ENCODE results near the gene ARHGAP19.
"Not testable (repeated sequence)": the region's sequence is repeated elsewhere in the genome, so short reads cannot be mapped to it uniquely, and the experiment has no call there.

The ARHGAP19 gene

DNA sequence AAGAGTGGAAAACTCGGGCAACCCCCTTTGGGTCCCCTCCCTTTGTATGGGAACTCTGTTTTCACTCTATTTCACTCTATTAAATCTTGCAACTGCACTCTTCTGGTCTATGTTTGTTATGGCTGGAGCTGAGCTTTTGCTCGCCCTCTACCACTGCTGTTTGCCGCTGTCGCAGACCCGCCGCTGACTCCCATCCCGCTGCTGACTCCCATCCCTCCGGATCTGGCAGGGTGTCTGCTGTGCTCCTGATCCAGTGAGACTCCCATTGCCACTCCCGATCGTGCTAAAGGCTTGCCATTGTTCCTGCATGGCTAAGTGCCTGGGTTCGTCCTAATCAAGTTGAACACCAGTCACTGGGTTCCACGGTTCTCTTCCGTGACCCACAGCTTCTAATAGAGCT lies 2.4 kb downstream of the ARHGAP19 start:
- in situ Hi-C loops (cut with MboI; ENCODE audit: low sequenced_read_pairs), result not testable (repeated sequence)

GRCh38 chr10:97280783-97281182 lies 11.7 kb downstream of the ARHGAP19 start:
- in situ Hi-C loops (cut with MboI; ENCODE audit: low sequenced_read_pairs), result no loop called here

DNA sequence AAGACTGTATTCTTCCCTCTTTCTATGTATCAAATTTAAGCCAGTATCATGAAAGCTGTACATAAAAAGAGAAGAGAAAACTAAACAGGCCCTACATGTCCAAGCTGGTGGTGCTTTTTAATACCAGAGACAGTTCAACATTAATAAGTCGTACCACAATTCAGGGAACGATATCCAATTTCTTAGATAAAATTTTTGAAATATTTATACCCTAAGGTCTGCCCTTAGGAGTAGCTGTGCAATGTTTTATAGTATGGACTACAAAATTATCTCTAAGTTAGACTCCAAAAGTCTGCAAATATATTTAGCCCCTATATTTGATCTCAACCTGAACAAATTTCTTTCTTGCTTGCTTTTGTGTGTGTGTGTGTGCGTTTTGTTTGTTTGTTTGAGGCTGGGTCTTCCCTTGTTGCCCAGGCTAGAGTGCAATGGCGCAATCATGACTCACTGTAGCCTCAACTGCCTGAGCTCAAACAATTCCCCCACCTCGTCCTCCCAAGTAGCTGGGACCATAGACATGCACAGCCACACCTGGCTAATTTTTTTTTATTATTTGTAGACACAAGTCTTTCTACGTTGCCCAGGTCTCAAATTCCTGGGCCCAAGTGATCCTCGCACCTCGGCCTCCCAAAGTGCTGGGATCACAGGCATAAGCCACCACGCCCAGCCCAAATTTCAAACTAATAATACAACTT lies 13.2 kb downstream of the ARHGAP19 start:
- in situ Hi-C loops (cut with MboI; ENCODE audit: low sequenced_read_pairs), result no loop called here

DNA sequence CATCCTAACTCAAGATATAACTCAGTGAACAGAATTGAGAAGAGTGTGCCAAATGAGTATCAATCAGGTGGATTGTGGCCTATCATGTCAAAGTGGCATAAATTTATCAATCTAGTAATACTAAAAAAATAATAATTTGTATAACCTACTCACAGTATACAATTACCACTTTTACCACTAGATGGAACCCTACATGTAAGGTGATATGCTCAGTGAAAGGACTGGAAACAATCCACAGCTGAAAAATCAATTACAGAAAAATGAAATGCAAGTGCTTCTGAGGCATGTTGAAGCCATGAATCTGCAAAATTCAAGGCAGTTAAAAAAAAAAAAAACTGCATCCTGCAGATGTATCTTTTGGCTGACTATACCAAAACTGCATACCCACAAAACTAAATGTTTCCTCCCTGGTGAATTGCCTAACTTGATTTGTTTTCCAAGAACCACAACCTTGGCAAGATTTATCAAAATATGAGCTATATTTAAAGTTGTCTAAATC lies 13.9 kb downstream of the ARHGAP19 start:
- in situ Hi-C loops (cut with MboI; ENCODE audit: low sequenced_read_pairs), result no loop called here

- in situ Hi-C loops (cut with MboI; ENCODE audit: low sequenced_read_pairs), result no loop called here
Observed at GRCh38 chr10:97277551-97277950, 14.9 kb downstream of the ARHGAP19 start.

GRCh38 chr10:97274828-97275227 lies 17.6 kb downstream of the ARHGAP19 start:
- in situ Hi-C loops (cut with MboI; ENCODE audit: low sequenced_read_pairs), result no loop called here

DNA sequence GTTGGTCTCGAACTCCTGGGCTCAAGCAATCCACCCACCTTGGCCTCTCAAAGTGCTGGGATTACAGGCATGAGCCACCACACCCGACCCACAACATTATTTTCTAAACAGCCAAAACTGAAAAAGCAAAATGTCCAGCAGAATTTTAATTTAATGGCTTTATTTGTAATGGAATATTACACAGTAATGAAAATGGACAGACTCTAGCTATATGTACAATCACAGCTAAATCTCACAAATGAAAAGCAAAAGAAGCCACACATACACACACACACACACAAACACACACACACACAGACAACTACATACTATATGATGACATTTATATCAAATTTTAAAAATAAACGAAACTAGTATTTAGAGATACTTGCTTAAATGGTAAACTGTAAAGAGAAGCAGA lies 18.7 kb downstream of the ARHGAP19 start:
- in situ Hi-C loops (cut with MboI; ENCODE audit: low sequenced_read_pairs), result no loop called here

DNA sequence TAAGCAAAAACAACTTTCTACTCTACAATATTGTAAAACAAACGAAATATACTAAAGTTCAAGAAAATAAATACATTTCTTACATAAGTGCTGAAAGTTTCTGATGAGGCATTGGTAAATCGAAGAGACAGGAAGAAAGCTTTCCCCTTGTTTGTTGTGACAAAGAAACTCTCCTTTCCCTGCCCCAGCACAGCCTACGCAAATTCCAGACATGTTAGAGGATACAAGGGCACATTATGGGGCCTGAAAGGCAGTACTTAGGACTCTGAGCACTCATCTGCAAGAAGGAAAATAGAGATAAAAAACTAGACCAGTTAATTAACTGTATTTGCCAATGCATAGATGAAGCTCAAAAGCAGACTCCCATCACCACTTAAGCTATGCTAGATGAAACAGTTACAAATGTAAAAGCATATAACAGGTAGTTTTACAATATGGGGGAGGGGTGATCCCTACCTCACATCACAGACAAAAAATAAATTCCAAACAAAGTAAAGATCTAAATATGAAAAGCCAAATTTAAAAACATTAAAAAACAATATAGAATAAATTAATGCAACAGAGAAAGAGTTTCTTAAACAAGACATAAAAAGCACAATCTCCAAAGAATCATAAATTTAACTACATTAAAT lies 21.8 kb downstream of the ARHGAP19 start:
- in situ Hi-C loops (cut with MboI; ENCODE audit: low sequenced_read_pairs), result no loop called here

DNA sequence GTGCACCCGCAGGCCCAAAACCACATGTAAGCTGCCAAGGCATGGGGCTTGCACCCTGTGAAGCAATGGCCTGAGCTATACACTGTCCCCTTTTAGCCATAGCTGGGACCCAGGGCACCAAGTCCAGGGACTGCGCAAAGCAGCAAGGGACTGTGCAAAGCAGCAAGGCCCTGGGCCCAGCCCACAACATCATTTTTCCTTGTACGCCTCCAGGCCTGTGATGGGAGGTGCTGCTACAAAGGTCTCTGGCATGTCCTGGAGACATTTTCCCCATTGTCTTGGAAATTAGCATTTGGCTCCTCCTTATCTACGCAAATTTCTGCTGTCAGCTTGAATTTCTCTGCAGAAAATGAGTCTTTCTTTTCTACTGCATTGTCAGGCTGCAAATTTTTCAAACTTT lies 24.8 kb downstream of the ARHGAP19 start:
- in situ Hi-C loops (cut with MboI; ENCODE audit: low sequenced_read_pairs), result no loop called here

- in situ Hi-C loops (cut with MboI; ENCODE audit: low sequenced_read_pairs), result not testable (repeated sequence)
Observed at GRCh38 chr10:97265095-97265494, 27.3 kb downstream of the ARHGAP19 start.

DNA sequence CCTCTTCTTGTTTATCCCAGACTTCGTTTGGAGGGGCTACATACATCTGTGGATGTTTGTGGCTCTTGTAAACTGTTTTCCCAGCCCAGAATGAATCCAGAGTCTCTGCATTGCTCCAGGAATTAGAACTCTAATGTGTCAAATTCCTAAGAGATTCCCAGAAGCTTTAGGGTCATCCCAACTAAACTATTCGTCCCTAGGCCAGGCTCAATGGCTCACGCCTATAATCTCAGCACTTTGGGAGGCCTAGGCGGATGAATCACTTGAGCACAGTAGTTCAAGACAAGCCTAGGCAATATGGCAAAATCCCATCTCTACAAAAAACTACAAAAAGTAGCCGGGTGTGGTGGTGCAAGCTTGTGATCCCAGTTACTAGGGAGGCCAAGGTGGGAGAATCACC lies 28.5 kb downstream of the ARHGAP19 start:
- in situ Hi-C loops (cut with MboI; ENCODE audit: low sequenced_read_pairs), result no loop called here

GRCh38 chr10:97261656-97262055 lies 30.8 kb downstream of the ARHGAP19 start:
- in situ Hi-C loops (cut with MboI; ENCODE audit: low sequenced_read_pairs), result no loop called here

DNA sequence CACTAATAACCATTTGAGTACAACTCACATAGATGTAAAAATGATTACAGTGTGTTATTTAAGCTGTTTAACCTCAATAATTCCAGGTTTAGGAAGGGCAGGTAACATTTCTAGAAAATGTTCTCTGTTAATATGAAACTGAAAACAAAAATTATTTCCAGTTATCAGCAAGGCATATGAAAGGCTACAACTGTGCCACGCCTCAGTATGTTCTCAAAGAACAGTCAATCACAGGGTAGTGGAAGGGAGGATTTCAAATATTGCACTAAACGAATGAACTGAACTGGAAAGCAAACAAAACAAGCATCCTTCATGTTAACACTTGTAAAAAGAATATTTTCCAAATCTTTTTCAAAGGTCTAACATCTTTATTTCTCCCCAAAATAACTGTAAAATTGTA lies 31.3 kb downstream of the ARHGAP19 start:
- in situ Hi-C loops (cut with MboI; ENCODE audit: low sequenced_read_pairs), result no loop called here

- in situ Hi-C loops (cut with MboI; ENCODE audit: low sequenced_read_pairs), result no loop called here
Observed at GRCh38 chr10:97259119-97259518, 33.3 kb downstream of the ARHGAP19 start.

- in situ Hi-C loops (cut with MboI; ENCODE audit: low sequenced_read_pairs), result no loop called here
Observed at GRCh38 chr10:97256356-97256755, 36.1 kb downstream of the ARHGAP19 start.

- in situ Hi-C loops (cut with MboI; ENCODE audit: low sequenced_read_pairs), result no loop called here
Observed at GRCh38 chr10:97255512-97256293, 36.7 kb downstream of the ARHGAP19 start.

- in situ Hi-C loops (cut with MboI; ENCODE audit: low sequenced_read_pairs), result no loop called here
Observed at GRCh38 chr10:97254694-97255093, 37.7 kb downstream of the ARHGAP19 start.

DNA sequence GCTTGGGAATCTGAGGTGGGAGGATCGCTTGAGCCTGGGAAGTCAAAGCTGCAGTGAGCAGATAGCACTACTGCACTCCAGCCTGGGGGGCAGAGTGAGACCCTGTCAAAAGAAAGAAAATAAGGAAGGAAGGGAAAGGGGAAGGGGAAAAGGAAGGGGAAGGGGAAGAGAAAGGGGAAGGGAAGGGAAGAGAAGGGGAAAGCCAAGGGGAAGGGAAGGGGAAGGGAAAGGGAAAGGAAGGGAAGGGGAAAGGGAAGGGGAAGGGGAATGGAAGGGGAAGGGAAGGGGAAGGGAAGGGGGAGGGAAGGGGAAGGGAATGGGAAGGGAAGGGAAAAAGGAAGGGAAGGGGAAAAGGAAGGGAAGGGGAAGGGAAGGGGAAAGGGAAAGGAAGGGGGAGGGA lies 41.5 kb downstream of the ARHGAP19 start:
- in situ Hi-C loops (cut with MboI; ENCODE audit: low sequenced_read_pairs), result no loop called here

DNA sequence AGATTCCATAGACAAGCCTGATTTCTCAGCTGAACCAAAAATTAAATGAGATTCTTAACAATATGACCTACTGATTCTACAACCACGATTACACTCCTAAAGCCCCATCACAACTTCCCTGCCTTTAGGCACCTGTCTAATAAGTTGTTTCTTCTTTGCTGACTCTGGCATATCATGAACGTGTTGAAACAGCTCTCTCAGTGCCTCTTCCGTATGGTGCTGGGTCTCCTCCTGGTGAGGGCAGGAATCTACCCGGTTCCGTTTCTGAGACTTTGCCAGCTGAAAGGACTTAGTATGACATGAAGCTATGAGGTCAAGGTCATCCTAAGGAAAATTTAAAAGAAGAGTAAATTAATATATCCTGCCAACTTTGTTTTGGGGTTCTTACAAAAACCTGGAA lies 48.6 kb downstream of the ARHGAP19 start:
- in situ Hi-C loops (cut with MboI; ENCODE audit: low sequenced_read_pairs), result no loop called here

DNA sequence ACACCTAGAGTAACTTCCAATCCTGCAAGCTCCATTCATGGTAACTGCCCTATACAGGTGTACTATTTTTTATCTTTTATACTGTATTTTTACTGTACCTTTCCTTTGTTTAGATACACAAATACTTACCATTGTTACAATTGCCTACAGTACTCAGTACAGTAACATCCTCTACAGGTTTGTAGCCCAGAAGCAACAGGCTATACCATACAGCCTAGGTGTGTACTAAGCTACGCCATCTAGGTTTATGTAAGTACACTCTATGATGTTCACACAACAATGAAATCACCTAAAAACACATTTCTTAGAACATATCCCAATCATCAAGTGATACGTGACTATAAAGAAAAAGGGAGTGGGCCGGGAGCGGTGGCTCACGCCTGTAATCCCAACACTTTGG lies 53.6 kb downstream of the ARHGAP19 start:
- in situ Hi-C loops (cut with MboI; ENCODE audit: low sequenced_read_pairs), result loop anchor here (10.0 kb wide), 1 partner anchor 164 kb away; no protein-coding TSS in a partner anchor

GRCh38 chr10:97235353-97235752 lies 57.1 kb downstream of the ARHGAP19 start:
- in situ Hi-C loops (cut with MboI; ENCODE audit: low sequenced_read_pairs), result loop anchor here (10.0 kb wide), 1 partner anchor 161 kb away; no protein-coding TSS in a partner anchor

DNA sequence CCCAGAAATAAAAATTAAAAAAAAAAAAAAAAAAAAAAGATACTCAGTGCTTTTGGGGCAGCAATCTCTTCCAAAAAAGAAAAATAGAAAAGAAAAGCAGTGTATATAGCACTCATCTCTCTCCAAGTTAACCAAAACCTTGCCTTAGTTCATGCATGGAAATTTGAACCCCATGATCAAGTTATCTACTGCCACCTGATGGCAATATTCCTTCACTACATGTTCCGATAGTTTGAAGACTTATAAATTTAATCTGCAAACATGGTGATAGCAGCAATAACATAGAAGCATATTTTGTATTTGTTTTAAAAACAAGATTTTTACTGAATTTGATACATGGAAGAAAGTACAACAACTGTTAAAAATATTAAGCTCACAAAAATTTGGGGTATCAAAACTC lies 58.0 kb downstream of the ARHGAP19 start:
- in situ Hi-C loops (cut with MboI; ENCODE audit: low sequenced_read_pairs), result loop anchor here (10.0 kb wide), 1 partner anchor 160 kb away; no protein-coding TSS in a partner anchor

Data from HL-60/S4 treated with retinoic acid at 250 ng/mL for 4 days and 3 days (cell line).